SK-N-SH (cell line): ENCODE results near the gene NEGR1. TPM values are rescaled to one million over a fixed set of nuclear protein-coding genes. Genes with fewer than 3 reads are reported as not detected.

Experiments
- CTCF ChIA-PET: fragments of 300-600, 350-600 bp; formaldehyde crosslinking; extraction: SDS; loops from one replicate; lab custom pipeline; 2021; lab: Yijun Ruan, JAX
- POLR2A ChIA-PET: fragments of 350-600 bp; sonication (Branson Sonifier 250); formaldehyde crosslinking; extraction: SDS; loops from one replicate; lab custom pipeline; 2020; ENCODE audit warnings: antibody characterized with exemption, inconsistent platforms; lab: Yijun Ruan, JAX
- DNase-seq: peaks from one replicate; pipeline ENCODE4 v3.0.0; 2012
- H2AFZ ChIP-seq: fragments of 200-600 bp; sonication (generic); 2 replicates; pipeline ENCODE4 v1.8.1; 2016; ENCODE audit warnings: antibody characterized with exemption, mild to moderate bottlenecking, low read depth
- H3F3A ChIP-seq: fragments of 200-600 bp; sonication (generic); replicated peaks from 2 replicates; pipeline ENCODE3; 2016; ENCODE audit warnings: antibody characterized with exemption, mild to moderate bottlenecking; ENCODE audit not compliant: insufficient read depth
- H3K27ac ChIP-seq, 2 experiments: fragments of 200-500 bp in 1 of 2; fragments of 200-600 bp in 1 of 2; sonication (Bioruptor generic) in 1 of 2; sonication (generic), shearing (Covaris generic) in 1 of 2; 2 replicates each; pipeline versions ENCODE4 v1.5.1 to v1.6.1; 2014 to 2016; ENCODE audit warnings: low read depth in 2 of 2, inconsistent platforms in 1 of 2, low read length in 1 of 2, mild to moderate bottlenecking in 1 of 2, mixed read lengths in 1 of 2
- H3K27me3 ChIP-seq: fragments of 200-600 bp; sonication (generic), shearing (Covaris generic); 2 replicates; pipeline ENCODE4 v1.6.1; 2016; ENCODE audit warnings: mixed run types; ENCODE audit not compliant: insufficient read depth
- H3K36me3 ChIP-seq, 2 experiments: fragments of 200-500 bp in 1 of 2; fragments of 200-600 bp in 1 of 2; sonication (Bioruptor generic) in 1 of 2; sonication (generic) in 1 of 2; replicated peaks in 1 of 2; 2 replicates each; pipeline versions ENCODE3 to v1.5.1; 2014 to 2016; ENCODE audit warnings: low read length in 1 of 2, mild to moderate bottlenecking in 1 of 2; ENCODE audit not compliant: insufficient read depth in 2 of 2, control insufficient read depth in 1 of 2
- H3K4me1 ChIP-seq, 2 experiments: fragments of 200-500 bp in 1 of 2; fragments of 200-600 bp in 1 of 2; sonication (Bioruptor generic) in 1 of 2; sonication (generic), shearing (Covaris generic) in 1 of 2; 2 replicates each; pipeline versions ENCODE4 v1.5.1 to v1.6.1; 2014 to 2016; ENCODE audit warnings: low read depth in 1 of 2, low read length in 1 of 2, mixed run types in 1 of 2; ENCODE audit not compliant: insufficient read depth in 2 of 2, control insufficient read depth in 1 of 2
- H3K4me2 ChIP-seq: fragments of 200-600 bp; sonication (generic), shearing (Covaris generic); 2 replicates; pipeline ENCODE4 v1.6.1; 2017; ENCODE audit warnings: mixed run types
- H3K4me3 ChIP-seq, 2 experiments: fragments of 200-500 bp in 1 of 2; fragments of 200-600 bp in 1 of 2; sonication (Bioruptor generic) in 1 of 2; sonication (generic), shearing (Covaris generic) in 1 of 2; 2 replicates each; pipeline versions ENCODE4 v1.5.1 to v1.8.1; 2014 to 2016; ENCODE audit warnings: low read depth in 2 of 2, inconsistent platforms in 1 of 2, low read length in 1 of 2, mild to moderate bottlenecking in 1 of 2, mixed read lengths in 1 of 2, moderate library complexity in 1 of 2
- H3K79me2 ChIP-seq: fragments of 200-600 bp; sonication (generic); 2 replicates; pipeline ENCODE4 v1.8.1; 2017; ENCODE audit warnings: mild to moderate bottlenecking; ENCODE audit not compliant: insufficient read depth
- H3K9ac ChIP-seq: fragments of 200-600 bp; sonication (generic); 2 replicates; pipeline ENCODE4 v1.6.1; 2017; ENCODE audit warnings: mixed run types
- H3K9me2 ChIP-seq: fragments of 200-600 bp; sonication (generic); 2 replicates; pipeline ENCODE4 v1.6.1; 2017; ENCODE audit warnings: mixed run types
- H3K9me3 ChIP-seq: fragments of 200-600 bp; sonication (generic); 2 replicates; pipeline ENCODE4 v1.6.1; 2017; ENCODE audit warnings: mixed run types, mild to moderate bottlenecking, moderate library complexity
- H4K20me1 ChIP-seq: fragments of 200-600 bp; sonication (generic); 2 replicates; pipeline ENCODE4 v1.6.1; 2017; ENCODE audit warnings: mild to moderate bottlenecking, mixed run types; ENCODE audit not compliant: insufficient read depth
- ELF1 ChIP-seq: IDR thresholded peaks from 2 replicates; pipeline ENCODE4 v1.4.0; 2012
- EP300 ChIP-seq, 2 experiments: IDR thresholded peaks; 2 replicates each; pipeline versions ENCODE4 v1.4.0 to v1.6.1; 2012; ENCODE audit warnings: borderline replicate concordance in 1 of 2, low read depth in 1 of 2, low read length in 1 of 2
- GABPA ChIP-seq: IDR thresholded peaks from 2 replicates; pipeline ENCODE4 v1.4.0; 2012; ENCODE audit warnings: low read depth, mild to moderate bottlenecking
- MAX ChIP-seq: IDR thresholded peaks from 2 replicates; pipeline ENCODE4 v1.4.0; 2012; ENCODE audit warnings: low read depth
- NRF1 ChIP-seq: IDR thresholded peaks from 2 replicates; pipeline ENCODE4 v1.6.1; 2012; ENCODE audit warnings: low read depth, mild to moderate bottlenecking, low read length
- PBX3 ChIP-seq: IDR thresholded peaks from 2 replicates; pipeline ENCODE4; 2012
- POLR2AphosphoS5 ChIP-seq: IDR thresholded peaks from 2 replicates; pipeline ENCODE4 v1.6.1; 2012; ENCODE audit warnings: low read depth, low read length
- RAD21 ChIP-seq: IDR thresholded peaks from 2 replicates; pipeline ENCODE4 v1.6.1; 2012; ENCODE audit warnings: mild to moderate bottlenecking, low read length
- RFX5 ChIP-seq: IDR thresholded peaks from 2 replicates; pipeline ENCODE4 v1.6.1; 2012; ENCODE audit warnings: mild to moderate bottlenecking, improper control_type of control experiment, low read length
- RXRA ChIP-seq: IDR thresholded peaks from 2 replicates; pipeline ENCODE4 v1.4.0; 2012; ENCODE audit warnings: low read depth, mild to moderate bottlenecking, borderline replicate concordance
- SIN3A ChIP-seq: IDR thresholded peaks from 2 replicates; pipeline ENCODE4 v1.6.1; 2012; ENCODE audit warnings: low read depth, mild to moderate bottlenecking, low read length, moderate library complexity, borderline replicate concordance
- USF1 ChIP-seq: IDR thresholded peaks from 2 replicates; pipeline ENCODE4 v1.4.0; 2012; ENCODE audit warnings: low read depth, borderline replicate concordance
- USF2 ChIP-seq: fragments of 150-350 bp; IDR thresholded peaks from 2 replicates; pipeline ENCODE4 v1.6.1; 2017; ENCODE audit warnings: antibody characterized with exemption, low read length, low read depth, borderline replicate concordance
- WGBS: methylation state at CpG from one replicate; pipeline ENCODE4 v1.1.6; 2017; ENCODE audit warnings: low lambda C conversion rate; 5-methylcytosine and 5-hydroxymethylcytosine counted together
- polyA plus RNA-seq, 3 experiments: library from polyadenylated mRNA; depleted of rRNA; stranded (reverse); fragments of >200 nt; gene quantifications; 2 replicates each; pipeline ENCODE4 v1.2.3, GENCODE V29; 2012
- small RNA-seq, 7 experiments: library from RNA; depleted of rRNA; stranded (forward); fragments of <200 nt; gene quantifications; one replicate each; pipeline ENCODE3, GENCODE V24; 2012

NEGR1 gene
- polyA plus RNA-seq, 1 of the 3 experiments (the other 2 are of a cell fraction), result 0.21 TPM

GRCh38 chr1:71350330-71350729 lies 932.0 kb downstream of the NEGR1 start:
- no peak overlapping the region for H3K4me3 ChIP-seq
- H3K9ac ChIP-seq, result no peak overlapping the region
- 0 out of 4 replicates have a peak, but pooled peaks cover 0 to 10% of the 10 kb centered on the region in 2 experiments for H3K4me1 ChIP-seq
- H3K4me2 ChIP-seq, result no peak overlapping the region
- no peaks in the 10 kb centered on the region for H3K27me3 ChIP-seq
- no peaks in the 10 kb centered on the region for H3K36me3 ChIP-seq
- POLR2A ChIA-PET, result no interaction called here
- WGBS, result 47% methylated on average over 1 of the region's 1 CpG
- no peaks in the 10 kb centered on the region for H3F3A ChIP-seq
- H3K9me3 ChIP-seq, result no peaks in the 10 kb centered on the region
- CTCF ChIA-PET, result interaction anchor here (0.6 kb wide), 1 partner anchor 22 kb away, joined by 3 read pairs; no protein-coding TSS in a partner anchor
- no peaks in the 10 kb centered on the region for H4K20me1 ChIP-seq
- no peak for DNase-seq
- H3K9me2 ChIP-seq, result no peaks in the 10 kb centered on the region
- no peak overlapping the region for H3K27ac ChIP-seq
- TF ChIP-seq RFX5, result no peak
- TF ChIP-seq PBX3, result no peak
- no peak for TF ChIP-seq RAD21
- no peak for TF ChIP-seq USF2
- TF ChIP-seq POLR2AphosphoS5, result no peak
- no peak for TF ChIP-seq SIN3A
- no peak for TF ChIP-seq NRF1
- TF ChIP-seq EP300 (IDR thresholded peaks at IDR 0.05; ENCODE audit: borderline replicate concordance in 1 of 2, low read depth in 1 of 2, low read length in 1 of 2), result no peak
- TF ChIP-seq USF1, result no peak
- no peak for TF ChIP-seq MAX
- no peak for TF ChIP-seq RXRA
- TF ChIP-seq ELF1, result no peak
- TF ChIP-seq GABPA, result no peak
- no peak overlapping the region for H2AFZ ChIP-seq
- H3K79me2 ChIP-seq, result no peaks in the 10 kb centered on the region; the same call in 1 of the 2 replicates

Small RNA genes lying within 50 kb of the gene (small RNA-seq; reads per million reads assigned to genes)
- gene AL358453.1, result 0 reads per million in 7 experiments
- 0 reads per million in 7 experiments for gene AL359821.1
